ENCODE results near the gene KRT222. TPM values are rescaled to one million over a fixed set of nuclear protein-coding genes. Genes with fewer than 3 reads are reported as not detected.
A peak's percentile ranks its signal among the peaks of the same experiment; 100 is the strongest.

Gene KRT222
- total RNA-seq, 1 donor from 2014 or later: 1.3 TPM

GRCh38 chr17:40615841-40616476 lies 49.0 kb downstream of the KRT222 start:
- no peaks in the 10 kb centered on the region for H3K9me3 ChIP-seq
- H3K4me3 ChIP-seq: no peak overlapping the region
- H3K27me3 ChIP-seq: no peaks in the 10 kb centered on the region
- H3K27ac ChIP-seq: no peak overlapping the region
- H3K4me1 ChIP-seq: no peaks in the 10 kb centered on the region
- ATAC-seq: no peak
- no peak for TF ChIP-seq CTCF (IDR thresholded peaks at IDR 0.05)
- intact Hi-C loops (cut with DNase I): no loop called here
- DNase-seq: no peak
- H3K36me3 ChIP-seq: no peaks in the 10 kb centered on the region

GRCh38 chr17:40615068-40615840 lies 49.7 kb downstream of the KRT222 start:
- Histone ChIP-seq H3K9me3 (no peaks in the 10 kb centered on the region), H3K27me3 (no peaks in the 10 kb centered on the region), H3K4me1 (no peaks in the 10 kb centered on the region), H3K36me3 (no peaks in the 10 kb centered on the region), H3K4me3 (no peak overlapping the region), H3K27ac (no peak overlapping the region)
- intact Hi-C loops (cut with DNase I): no loop called here
- DNase-seq (no peak), ATAC-seq (peak; percentile 59)
- TF ChIP-seq CTCF (IDR thresholded peaks at IDR 0.05): peak; percentile 35

- DNase-seq (no peak), ATAC-seq (no peak)
- Histone ChIP-seq H3K27ac (no peak overlapping the region), H3K27me3 (no peaks in the 10 kb centered on the region), H3K9me3 (no peaks in the 10 kb centered on the region), H3K4me3 (no peak overlapping the region), H3K36me3 (no peaks in the 10 kb centered on the region), H3K4me1 (no peaks in the 10 kb centered on the region)
- intact Hi-C loops (cut with DNase I): no loop called here
- TF ChIP-seq CTCF (IDR thresholded peaks at IDR 0.05): no peak
Observed at GRCh38 chr17:40614431-40615067, 50.4 kb downstream of the KRT222 start.

- Histone ChIP-seq H3K4me3 (no peak overlapping the region), H3K27me3 (no peaks in the 10 kb centered on the region), H3K4me1 (no peaks in the 10 kb centered on the region), H3K9me3 (no peaks in the 10 kb centered on the region), H3K27ac (no peak overlapping the region), H3K36me3 (no peaks in the 10 kb centered on the region)
- ATAC-seq (no peak), DNase-seq (no peak)
- TF ChIP-seq CTCF (IDR thresholded peaks at IDR 0.05): no peak
- intact Hi-C loops (cut with DNase I): no loop called here
Observed at GRCh38 chr17:40613467-40614154, 51.4 kb downstream of the KRT222 start.

- ATAC-seq (no peak), DNase-seq (no peak)
- no peak for TF ChIP-seq CTCF (IDR thresholded peaks at IDR 0.05)
- no peaks in the 10 kb centered on the region for H3K9me3 ChIP-seq
- H3K27me3 ChIP-seq: no peaks in the 10 kb centered on the region
- no peaks in the 10 kb centered on the region for H3K36me3 ChIP-seq
- H3K4me3 ChIP-seq: no peak overlapping the region
- no peak overlapping the region for H3K27ac ChIP-seq
- intact Hi-C loops (cut with DNase I): no loop called here
- peaks cover 1% of the 10 kb centered on the region for H3K4me1 ChIP-seq
Observed at GRCh38 chr17:40612599-40613244, 52.3 kb downstream of the KRT222 start.
